GM12801 (cell line): ENCODE data around the gene UNC80.

Experiments
- CTCF ChIP-seq: IDR thresholded peaks from one replicate; pipeline ENCODE4 v1.5.1; 2011; ENCODE audit warnings: control low read depth; ENCODE audit not compliant: insufficient read length; ENCODE audit errors: extremely low read depth

Gene UNC80

GRCh38 chr2:209908511-209908910 lies 136.9 kb downstream of the UNC80 start:
- TF ChIP-seq CTCF, result no peak

DNA sequence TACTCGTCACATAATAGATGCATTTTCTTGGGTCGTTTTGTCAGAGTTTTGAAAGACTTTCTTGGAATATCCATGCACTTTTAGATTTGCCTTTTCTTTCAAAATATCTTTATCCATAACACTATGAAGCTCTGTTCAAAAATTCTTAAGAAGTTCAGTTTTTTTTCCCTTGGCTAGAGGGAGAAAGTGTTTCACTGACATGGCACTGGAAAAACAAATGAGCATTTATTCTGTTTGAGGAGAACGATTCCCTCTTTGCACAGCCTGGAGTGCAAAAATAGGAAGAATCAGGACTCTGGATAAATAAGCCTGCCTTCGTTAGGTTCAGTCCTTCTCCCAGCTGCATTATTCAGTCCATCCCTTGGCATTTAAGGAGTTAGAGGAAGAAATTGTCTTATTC lies 139.9 kb downstream of the UNC80 start:
- TF ChIP-seq CTCF, result no peak

GRCh38 chr2:209913786-209914345 lies 142.2 kb downstream of the UNC80 start:
- no peak for TF ChIP-seq CTCF

DNA sequence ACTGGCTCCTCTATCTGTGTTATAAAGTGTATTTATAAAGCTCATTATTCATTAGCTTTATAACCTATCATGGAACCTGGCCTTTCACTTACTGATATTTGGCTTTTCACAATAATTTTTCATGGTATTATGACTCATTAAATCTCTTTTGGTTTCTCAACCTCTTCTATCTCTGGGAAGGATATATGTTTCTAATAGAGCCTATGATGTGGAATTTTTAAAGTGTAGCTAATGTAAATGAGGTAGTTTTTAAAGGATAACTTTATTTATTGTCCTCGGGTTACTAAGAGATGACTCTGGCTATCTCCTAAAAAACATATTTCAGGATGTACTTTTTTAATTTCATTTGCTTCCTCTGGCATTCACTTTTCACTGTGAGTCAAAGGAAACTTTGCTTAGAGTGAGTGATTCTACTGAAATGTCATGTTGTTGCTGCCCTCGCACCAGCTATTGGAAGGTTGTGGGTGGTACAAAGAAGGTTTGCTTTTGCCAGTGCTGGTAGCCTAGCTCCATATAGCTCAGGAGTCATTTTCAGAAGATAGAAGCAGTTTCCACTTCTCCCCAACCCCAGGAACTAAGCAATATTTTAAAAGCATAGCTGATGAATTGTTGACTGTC lies 145.6 kb downstream of the UNC80 start:
- TF ChIP-seq CTCF, result no peak

DNA sequence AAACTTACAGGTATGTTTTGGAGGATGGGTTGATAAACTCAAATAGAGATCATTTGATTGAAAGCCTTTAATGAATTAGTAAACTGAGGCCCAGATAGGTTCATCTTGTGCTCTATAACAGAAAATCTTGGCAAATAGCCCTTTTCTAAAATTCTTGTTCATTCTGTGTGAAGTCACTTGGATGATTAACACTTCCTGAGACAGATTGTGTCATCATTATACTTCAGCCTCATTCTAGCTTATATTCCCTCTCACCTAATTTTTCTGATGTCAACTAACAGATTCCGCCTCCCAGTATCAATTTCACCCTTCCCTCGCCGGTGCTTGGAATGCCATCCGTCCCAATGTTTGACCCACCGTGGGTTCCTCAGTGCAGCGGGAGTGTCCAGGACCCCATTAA lies 146.6 kb downstream of the UNC80 start:
- TF ChIP-seq CTCF, result no peak

- no peak for TF ChIP-seq CTCF
These were observed 150.5 kb downstream of the UNC80 start for GRCh38 chr2:209922116-209922515.

- TF ChIP-seq CTCF, result no peak
These were observed 157.7 kb downstream of the UNC80 start for GRCh38 chr2:209929369-209929768.
